Measurements from ENCODE around the gene UNC45B. TPM values are rescaled to one million over a fixed set of nuclear protein-coding genes. Genes with fewer than 3 reads are reported as not detected.

UNC45B gene
- total RNA-seq, 1 experiment from 2014 or later: not detected

DNA sequence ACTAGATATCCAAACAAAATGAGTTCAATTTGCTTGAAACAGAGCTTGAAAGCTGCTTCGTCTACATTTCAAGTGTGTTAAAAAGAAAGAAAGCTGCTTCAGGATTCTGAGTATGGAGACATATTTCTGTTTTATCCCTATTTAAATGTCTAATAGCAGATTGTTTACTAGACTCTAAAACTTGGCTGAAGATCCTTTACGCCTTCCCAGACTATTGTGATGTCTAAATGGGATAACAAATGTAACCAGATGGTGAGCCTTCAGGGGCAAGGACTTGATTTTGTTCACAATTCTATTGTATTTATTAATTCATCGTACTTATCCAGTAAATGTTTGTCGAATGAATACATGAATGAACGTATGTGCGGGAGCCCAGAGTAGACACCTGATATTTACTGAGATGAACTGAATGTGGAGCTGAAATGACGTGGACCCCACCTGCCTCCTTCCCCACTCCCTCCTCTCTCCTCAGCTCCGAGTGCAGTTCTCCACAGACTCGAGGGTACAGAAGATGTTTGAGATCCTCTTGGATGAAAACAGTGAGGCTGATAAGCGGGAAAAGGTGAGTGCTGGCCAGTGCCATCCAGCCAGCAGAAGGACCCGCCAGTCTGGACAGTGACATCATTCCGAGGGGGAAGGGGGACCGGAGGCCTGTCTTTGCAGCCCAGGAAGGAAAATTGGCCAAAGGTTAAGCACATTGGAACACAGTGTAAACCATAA lies 5.0 kb downstream of the UNC45B start:
- intact Hi-C loops (cut with micrococcal nuclease; ENCODE audit: unreplicated experiment): no loop called here
- Mint-ChIP-seq H3K4me3 (ENCODE audit: unreplicated experiment) (no peak overlapping the region), H3K27me3 (ENCODE audit: insufficient read depth, unreplicated experiment) (peaks cover 5% of the 10 kb centered on the region), H3K9me3 (ENCODE audit: unreplicated experiment) (no peaks in the 10 kb centered on the region), H3K4me1 (ENCODE audit: low read depth, unreplicated experiment) (peaks cover 5% of the 10 kb centered on the region), H3K27ac (ENCODE audit: unreplicated experiment) (no peak overlapping the region), H3K36me3 (ENCODE audit: insufficient read depth, unreplicated experiment) (no peaks in the 10 kb centered on the region)
- TF ChIP-seq, protein P1, sequence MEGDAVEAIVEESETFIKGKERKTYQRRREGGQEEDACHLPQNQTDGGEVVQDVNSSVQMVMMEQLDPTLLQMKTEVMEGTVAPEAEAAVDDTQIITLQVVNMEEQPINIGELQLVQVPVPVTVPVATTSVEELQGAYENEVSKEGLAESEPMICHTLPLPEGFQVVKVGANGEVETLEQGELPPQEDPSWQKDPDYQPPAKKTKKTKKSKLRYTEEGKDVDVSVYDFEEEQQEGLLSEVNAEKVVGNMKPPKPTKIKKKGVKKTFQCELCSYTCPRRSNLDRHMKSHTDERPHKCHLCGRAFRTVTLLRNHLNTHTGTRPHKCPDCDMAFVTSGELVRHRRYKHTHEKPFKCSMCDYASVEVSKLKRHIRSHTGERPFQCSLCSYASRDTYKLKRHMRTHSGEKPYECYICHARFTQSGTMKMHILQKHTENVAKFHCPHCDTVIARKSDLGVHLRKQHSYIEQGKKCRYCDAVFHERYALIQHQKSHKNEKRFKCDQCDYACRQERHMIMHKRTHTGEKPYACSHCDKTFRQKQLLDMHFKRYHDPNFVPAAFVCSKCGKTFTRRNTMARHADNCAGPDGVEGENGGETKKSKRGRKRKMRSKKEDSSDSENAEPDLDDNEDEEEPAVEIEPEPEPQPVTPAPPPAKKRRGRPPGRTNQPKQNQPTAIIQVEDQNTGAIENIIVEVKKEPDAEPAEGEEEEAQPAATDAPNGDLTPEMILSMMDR (IDR thresholded peaks at IDR 0.05; ENCODE audit: insufficient read depth in 1 of 2, low read depth in 1 of 2, low read length in 1 of 2, severe bottlenecking in 1 of 2, unreplicated experiment in 1 of 2): no peak
- Histone ChIP-seq H3K27me3 (replicated peaks; ENCODE audit: control insufficient read depth, insufficient read depth, low read length) (no peaks in the 10 kb centered on the region), H3K4me3 (ENCODE audit: low read depth, low read length) (no peak overlapping the region), H3K9me3 (no peaks in the 10 kb centered on the region), H3K4me1 (no peaks in the 10 kb centered on the region), H3K36me3 (ENCODE audit: control insufficient read depth, insufficient read depth, low read length) (no peaks in the 10 kb centered on the region)
- ChIA-PET POLR2A (no interaction called here), CTCF (no interaction called here)
- no peak for DNase-seq
- no TSS peak for BruUV-seq (replicated peaks)

DNA sequence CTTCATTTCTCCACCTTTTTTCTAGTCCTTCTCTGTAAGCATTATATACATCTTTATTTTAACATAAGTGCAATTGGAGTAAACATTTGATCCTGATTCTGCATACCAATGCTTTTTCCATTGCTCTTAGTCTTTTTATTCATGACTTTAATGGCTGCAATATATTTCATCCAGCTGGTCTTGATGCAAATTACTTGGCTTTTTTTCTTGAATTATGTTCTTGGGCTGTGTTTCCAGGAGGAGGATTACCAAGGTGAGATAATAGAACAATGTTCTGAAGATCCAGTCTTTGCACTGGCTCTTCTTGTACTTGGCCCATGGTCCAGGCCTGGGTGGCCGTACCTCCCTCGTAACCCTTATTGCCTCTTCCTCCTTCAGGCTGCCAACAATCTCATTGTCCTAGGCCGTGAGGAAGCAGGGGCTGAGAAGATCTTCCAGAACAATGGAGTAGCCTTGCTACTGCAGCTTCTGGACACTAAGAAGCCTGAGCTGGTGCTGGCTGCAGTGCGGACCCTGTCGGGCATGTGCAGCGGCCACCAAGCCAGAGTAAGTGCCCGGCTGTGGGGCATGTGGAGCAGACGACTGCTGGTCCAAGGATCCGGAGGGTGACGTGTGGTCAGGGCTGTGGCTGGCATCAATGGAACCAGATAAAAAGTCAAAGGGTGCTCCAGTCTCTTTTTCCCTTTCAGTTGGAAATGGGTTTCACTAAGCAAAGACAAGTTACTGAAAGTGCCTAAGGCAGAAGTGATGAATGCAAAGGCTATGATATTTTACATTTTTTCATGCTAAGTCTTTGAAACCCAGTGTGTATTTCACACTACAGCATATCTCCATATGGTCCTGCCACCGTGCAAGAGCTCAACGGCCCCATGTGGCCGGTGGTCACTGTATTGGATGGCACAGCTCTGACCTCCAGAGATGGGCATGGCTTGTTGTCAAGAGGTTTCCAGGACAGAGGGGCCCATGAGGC lies 6.9 kb downstream of the UNC45B start:
- Mint-ChIP-seq H3K4me1 (ENCODE audit: low read depth, unreplicated experiment) (peaks cover 5% of the 10 kb centered on the region), H3K9me3 (ENCODE audit: unreplicated experiment) (no peaks in the 10 kb centered on the region), H3K4me3 (ENCODE audit: unreplicated experiment) (no peak overlapping the region), H3K36me3 (ENCODE audit: insufficient read depth, unreplicated experiment) (no peaks in the 10 kb centered on the region), H3K27me3 (ENCODE audit: insufficient read depth, unreplicated experiment) (peaks cover 5% of the 10 kb centered on the region), H3K27ac (ENCODE audit: unreplicated experiment) (no peak overlapping the region)
- Histone ChIP-seq H3K4me3 (ENCODE audit: low read depth, low read length) (no peak overlapping the region), H3K27me3 (replicated peaks; ENCODE audit: control insufficient read depth, insufficient read depth, low read length) (no peaks in the 10 kb centered on the region), H3K4me1 (no peaks in the 10 kb centered on the region), H3K36me3 (ENCODE audit: control insufficient read depth, insufficient read depth, low read length) (no peaks in the 10 kb centered on the region), H3K9me3 (no peaks in the 10 kb centered on the region)
- intact Hi-C loops (cut with micrococcal nuclease; ENCODE audit: unreplicated experiment): no loop called here
- no TSS peak for BruUV-seq (replicated peaks)
- TF ChIP-seq, protein P1 (IDR thresholded peaks at IDR 0.05; ENCODE audit: insufficient read depth in 1 of 2, low read depth in 1 of 2, low read length in 1 of 2, severe bottlenecking in 1 of 2, unreplicated experiment in 1 of 2): no peak
- ChIA-PET POLR2A (no interaction called here), CTCF (no interaction called here)
- peak in 1 of 2 experiments; percentile 12 for DNase-seq

- H3K27me3 Mint-ChIP-seq (ENCODE audit: insufficient read depth, unreplicated experiment): peaks cover 8% of the 10 kb centered on the region
- H3K4me1 Mint-ChIP-seq (ENCODE audit: low read depth, unreplicated experiment): peaks cover 5% of the 10 kb centered on the region
- H3K27ac Mint-ChIP-seq (ENCODE audit: unreplicated experiment): no peak overlapping the region
- intact Hi-C loops (cut with micrococcal nuclease; ENCODE audit: unreplicated experiment): no loop called here
- H3K36me3 Mint-ChIP-seq (ENCODE audit: insufficient read depth, unreplicated experiment): no peaks in the 10 kb centered on the region
- H3K4me3 Mint-ChIP-seq (ENCODE audit: unreplicated experiment): no peak overlapping the region
- Histone ChIP-seq H3K27me3 (replicated peaks; ENCODE audit: control insufficient read depth, insufficient read depth, low read length) (no peaks in the 10 kb centered on the region), H3K9me3 (no peaks in the 10 kb centered on the region), H3K4me3 (ENCODE audit: low read depth, low read length) (no peak overlapping the region), H3K4me1 (no peaks in the 10 kb centered on the region), H3K36me3 (ENCODE audit: control insufficient read depth, insufficient read depth, low read length) (no peaks in the 10 kb centered on the region)
- DNase-seq: no peak
- ChIA-PET CTCF (no interaction called here), POLR2A (no interaction called here)
- BruUV-seq (replicated peaks): no TSS peak
- TF ChIP-seq, protein P1 (IDR thresholded peaks at IDR 0.05; ENCODE audit: insufficient read depth in 1 of 2, low read depth in 1 of 2, low read length in 1 of 2, severe bottlenecking in 1 of 2, unreplicated experiment in 1 of 2): no peak
- H3K9me3 Mint-ChIP-seq (ENCODE audit: unreplicated experiment): no peaks in the 10 kb centered on the region
Observed at GRCh38 chr17:35155246-35155645, 7.6 kb downstream of the UNC45B start.

Measured in Caco-2 (cell line).